NB4 (cell line): ENCODE measurements around the gene HIRA.

Experiments used
- DNase-seq: peaks from one replicate; pipeline ENCODE4 v3.0.0; 2010; ENCODE audit warnings: low read depth
- H3K4me3 ChIP-seq: one replicate; pipeline ENCODE4 v1.5.1; 2011; ENCODE audit warnings: mild to moderate bottlenecking, low read depth, low read length, moderate library complexity
- CTCF ChIP-seq: IDR thresholded peaks from one replicate; pipeline ENCODE4 v1.5.1; 2012; ENCODE audit warnings: low read depth, low read length
- MAX ChIP-seq: IDR thresholded peaks from 2 replicates; pipeline ENCODE4 v1.6.1; 2011; ENCODE audit warnings: low read depth, low read length
- MYC ChIP-seq: IDR thresholded peaks from 2 replicates; pipeline ENCODE4 v1.6.1; 2011; ENCODE audit warnings: low read depth, low read length
- POLR2A ChIP-seq: IDR thresholded peaks from 2 replicates; pipeline ENCODE4 v1.6.1; 2011; ENCODE audit warnings: mild to moderate bottlenecking; ENCODE audit not compliant: insufficient read length; ENCODE audit errors: extremely low read depth

The HIRA gene

GRCh38 chr22:19402642-19403191, 28.8 kb downstream of the HIRA start:
- TF ChIP-seq MYC (no peak), MAX (no peak)
- no peak for DNase-seq
- H3K4me3 ChIP-seq: no peak overlapping the region

- no peak overlapping the region for H3K4me3 ChIP-seq
- no peak for DNase-seq
- no peak for TF ChIP-seq MYC
- no peak for TF ChIP-seq CTCF
- TF ChIP-seq MAX: no peak
- TF ChIP-seq POLR2A: no peak
Measured at GRCh38 chr22:19401483-19401882, 30.1 kb downstream of the HIRA start.

- no peak for DNase-seq
- no peak for TF ChIP-seq POLR2A
- no peak for TF ChIP-seq MAX
- TF ChIP-seq CTCF: no peak
- TF ChIP-seq MYC: no peak
- H3K4me3 ChIP-seq: no peak overlapping the region
Measured at GRCh38 chr22:19400881-19401280, 30.7 kb downstream of the HIRA start.

- DNase-seq: no peak
- TF ChIP-seq POLR2A: no peak
- TF ChIP-seq MYC: no peak
- no peak for TF ChIP-seq CTCF
- no peak for TF ChIP-seq MAX
- no peak overlapping the region for H3K4me3 ChIP-seq
Measured at GRCh38 chr22:19398652-19399051, 32.9 kb downstream of the HIRA start.

GRCh38 chr22:19398206-19398605, 33.3 kb downstream of the HIRA start:
- DNase-seq: no peak
- TF ChIP-seq CTCF (no peak), POLR2A (no peak), MYC (no peak), MAX (no peak)
- H3K4me3 ChIP-seq: no peak overlapping the region

GRCh38 chr22:19397734-19398104, 33.8 kb downstream of the HIRA start:
- DNase-seq: no peak
- TF ChIP-seq MYC (no peak), CTCF (no peak), POLR2A (no peak), MAX (no peak)
- H3K4me3 ChIP-seq: no peak overlapping the region
